ENCODE data around the gene UBE2Q1. TPM values are rescaled to one million over a fixed set of nuclear protein-coding genes. Genes with fewer than 3 reads are reported as not detected.

Gene UBE2Q1
- total and polyA plus RNA-seq, 2 of the 8 experiments (the other 6 are each of a cell fraction or from before 2014, with no cell fraction given) = 13.2 to 95.8 TPM

GRCh38 chr1:154599658-154600057 lies 41.2 kb upstream of the UBE2Q1 start (continued):
- TF ChIP-seq CHD7 (IDR thresholded peaks at IDR 0.05; ENCODE audit: insufficient replicate concordance, low read length) (no peak), RFX5 (IDR thresholded peaks at IDR 0.05; ENCODE audit: borderline replicate concordance, low read depth, low read length) (no peak), KDM4A (IDR thresholded peaks at IDR 0.05; ENCODE audit: low read depth, low read length, severe bottlenecking) (no peak), JUN (IDR thresholded peaks at IDR 0.05; ENCODE audit: low read depth, low read length) (no peak)
- TF ChIP-seq, protein P1, sequence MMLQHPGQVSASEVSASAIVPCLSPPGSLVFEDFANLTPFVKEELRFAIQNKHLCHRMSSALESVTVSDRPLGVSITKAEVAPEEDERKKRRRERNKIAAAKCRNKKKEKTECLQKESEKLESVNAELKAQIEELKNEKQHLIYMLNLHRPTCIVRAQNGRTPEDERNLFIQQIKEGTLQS (IDR thresholded peaks at IDR 0.05; ENCODE audit: insufficient read depth, low read depth, low read length) = no peak

All from H1 (cell line).